ENCODE measurements around the gene GJB4.
"Not testable (repeated sequence)": the region's sequence is repeated elsewhere in the genome, so short reads cannot be mapped to it uniquely, and the experiment has no call there.

The GJB4 gene

GRCh38 chr1:34746785-34747637 lies 12.5 kb upstream of the GJB4 start:
- no peak for DNase-seq (ENCODE audit: low read depth)

DNA sequence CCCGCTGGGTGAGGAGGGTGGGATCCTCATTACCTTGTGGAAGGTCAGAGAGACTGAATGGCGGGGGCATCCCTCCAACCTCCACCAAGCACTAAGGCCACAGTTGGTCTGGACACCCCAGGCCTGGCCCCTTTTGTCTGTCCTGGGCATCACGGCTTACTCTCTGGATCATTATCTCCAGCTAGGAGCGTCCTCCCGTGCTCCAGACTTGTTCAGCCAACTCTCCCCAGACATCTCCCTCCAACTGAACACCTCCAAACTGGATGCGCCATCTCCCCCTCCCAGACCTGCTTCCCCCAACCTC lies 11.9 kb upstream of the GJB4 start:
- DNase-seq (ENCODE audit: low read depth): no peak

DNA sequence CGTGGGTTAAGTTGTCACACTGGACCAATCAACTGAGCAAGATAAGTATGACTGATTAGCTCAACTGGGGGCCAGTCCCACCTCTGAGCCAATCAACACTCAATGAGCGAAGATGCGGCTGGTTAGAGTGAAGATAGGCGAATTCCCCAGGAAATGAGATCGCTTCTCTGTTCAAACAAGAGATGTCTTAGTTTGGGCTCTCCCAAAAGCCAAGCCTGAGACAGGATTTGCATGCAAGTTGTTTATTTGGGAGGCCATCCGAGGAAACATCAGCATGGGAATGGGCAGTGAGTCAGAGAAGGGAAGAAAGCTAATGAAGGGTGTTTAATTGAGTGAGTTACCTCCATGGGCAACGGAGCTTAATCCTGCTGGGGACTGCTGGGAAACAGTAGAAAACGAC lies 9.5 kb upstream of the GJB4 start:
- no peak for DNase-seq (ENCODE audit: low read depth)

- DNase-seq (ENCODE audit: low read depth): no peak
Observed at GRCh38 chr1:34750610-34751009, 8.9 kb upstream of the GJB4 start.

DNA sequence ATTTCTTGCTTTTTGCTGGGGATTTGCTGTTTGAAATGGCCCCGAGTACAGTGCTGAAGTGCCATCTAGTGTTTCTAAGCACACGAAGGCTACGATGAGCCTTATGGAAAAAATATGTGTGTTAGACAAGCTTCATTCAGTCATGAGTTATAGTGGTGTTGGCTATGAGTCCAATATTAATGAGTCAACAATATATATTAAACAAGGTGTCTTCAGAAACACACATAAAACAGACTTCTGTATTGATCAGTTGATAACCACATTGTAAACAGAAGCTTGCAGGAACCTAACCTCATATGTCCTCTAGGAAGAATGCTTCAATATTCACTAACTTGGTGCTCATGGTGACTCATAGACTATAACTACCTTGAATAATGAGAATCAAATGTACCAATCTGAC lies 6.4 kb upstream of the GJB4 start:
- no peak for DNase-seq (ENCODE audit: low read depth)

- DNase-seq (ENCODE audit: low read depth): no peak
Observed at GRCh38 chr1:34754964-34755637, 4.4 kb upstream of the GJB4 start, which contains the start of gene GJB5. GJB5 (plus strand) TSS chr1:34755047; CDS start chr1:34757331, 2,284 bp downstream.

DNA sequence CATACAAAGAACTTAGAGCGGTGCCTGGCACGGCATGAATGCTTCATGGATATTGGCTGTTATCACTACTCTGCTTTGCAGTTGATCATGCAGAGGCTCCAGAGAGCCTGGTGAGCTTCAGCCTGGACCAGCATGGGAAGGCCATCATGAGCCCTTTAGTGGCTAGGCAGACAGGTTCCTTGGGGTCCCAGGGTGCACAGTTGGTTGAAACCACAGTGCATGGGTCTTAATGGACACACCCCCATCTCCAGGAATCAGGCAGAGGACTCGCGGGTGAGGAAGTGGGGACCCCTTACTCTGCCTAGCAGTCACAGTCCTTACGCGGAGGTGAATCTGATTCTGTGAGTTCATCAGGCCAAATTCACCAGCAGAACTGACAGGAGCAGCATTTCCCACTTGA lies 3.6 kb upstream of the GJB4 start:
- no peak for DNase-seq (ENCODE audit: low read depth)

DNA sequence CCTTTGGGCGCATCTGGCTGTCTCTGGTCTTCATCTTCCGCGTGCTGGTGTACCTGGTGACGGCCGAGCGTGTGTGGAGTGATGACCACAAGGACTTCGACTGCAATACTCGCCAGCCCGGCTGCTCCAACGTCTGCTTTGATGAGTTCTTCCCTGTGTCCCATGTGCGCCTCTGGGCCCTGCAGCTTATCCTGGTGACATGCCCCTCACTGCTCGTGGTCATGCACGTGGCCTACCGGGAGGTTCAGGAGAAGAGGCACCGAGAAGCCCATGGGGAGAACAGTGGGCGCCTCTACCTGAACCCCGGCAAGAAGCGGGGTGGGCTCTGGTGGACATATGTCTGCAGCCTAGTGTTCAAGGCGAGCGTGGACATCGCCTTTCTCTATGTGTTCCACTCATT lies 2.2 kb upstream of the GJB4 start:
- DNase-seq (ENCODE audit: low read depth): no peak

- no peak for DNase-seq (ENCODE audit: low read depth)
Observed at GRCh38 chr1:34758751-34759150, 789 bp upstream of the GJB4 start.

DNA sequence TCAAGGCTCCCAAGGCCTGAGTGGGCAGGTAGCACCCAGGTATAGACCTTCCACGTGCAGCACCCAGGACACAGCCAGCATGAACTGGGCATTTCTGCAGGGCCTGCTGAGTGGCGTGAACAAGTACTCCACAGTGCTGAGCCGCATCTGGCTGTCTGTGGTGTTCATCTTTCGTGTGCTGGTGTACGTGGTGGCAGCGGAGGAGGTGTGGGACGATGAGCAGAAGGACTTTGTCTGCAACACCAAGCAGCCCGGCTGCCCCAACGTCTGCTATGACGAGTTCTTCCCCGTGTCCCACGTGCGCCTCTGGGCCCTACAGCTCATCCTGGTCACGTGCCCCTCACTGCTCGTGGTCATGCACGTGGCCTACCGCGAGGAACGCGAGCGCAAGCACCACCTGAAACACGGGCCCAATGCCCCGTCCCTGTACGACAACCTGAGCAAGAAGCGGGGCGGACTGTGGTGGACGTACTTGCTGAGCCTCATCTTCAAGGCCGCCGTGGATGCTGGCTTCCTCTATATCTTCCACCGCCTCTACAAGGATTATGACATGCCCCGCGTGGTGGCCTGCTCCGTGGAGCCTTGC lies 1.7 kb downstream of the GJB4 start:
- no peak for DNase-seq (ENCODE audit: low read depth)

GRCh38 chr1:34761776-34762307 lies 2.3 kb downstream of the GJB4 start:
- DNase-seq (ENCODE audit: low read depth): no peak

GRCh38 chr1:34762474-34763141 lies 3.1 kb downstream of the GJB4 start:
- DNase-seq (ENCODE audit: low read depth): no peak

DNA sequence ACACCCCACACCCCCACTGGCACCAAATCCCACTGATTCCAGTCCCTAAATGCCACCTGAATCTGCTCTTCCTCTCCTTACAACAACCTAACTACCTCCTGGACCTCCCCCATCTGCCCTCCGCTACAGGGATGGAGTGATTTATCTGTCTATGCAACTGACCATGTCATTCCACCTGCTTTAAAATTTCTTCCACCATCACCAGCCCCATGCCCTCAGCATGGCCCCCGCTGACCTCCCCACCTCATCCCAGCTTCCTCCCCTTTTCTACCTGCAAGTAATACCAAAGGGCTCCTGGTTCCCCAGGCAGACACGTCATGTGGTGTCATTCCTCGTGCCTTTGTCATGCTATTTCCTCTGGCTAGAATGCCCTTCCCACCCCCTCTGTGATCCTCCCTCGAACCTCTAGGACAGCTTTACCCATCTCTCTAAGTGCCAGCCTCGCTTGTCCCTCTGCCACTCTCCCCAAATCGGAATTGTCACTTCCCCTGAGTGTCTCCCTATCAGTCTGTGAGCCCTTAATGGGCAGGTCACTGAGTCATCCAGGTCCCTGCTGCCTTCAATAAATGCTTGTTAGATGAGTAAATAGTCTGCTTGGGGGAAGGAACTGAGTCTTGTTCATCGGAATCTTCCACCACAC lies 3.7 kb downstream of the GJB4 start:
- DNase-seq (ENCODE audit: low read depth): no peak

- no peak for DNase-seq (ENCODE audit: low read depth)
Observed at GRCh38 chr1:34768856-34769255, 9.3 kb downstream of the GJB4 start.

DNA sequence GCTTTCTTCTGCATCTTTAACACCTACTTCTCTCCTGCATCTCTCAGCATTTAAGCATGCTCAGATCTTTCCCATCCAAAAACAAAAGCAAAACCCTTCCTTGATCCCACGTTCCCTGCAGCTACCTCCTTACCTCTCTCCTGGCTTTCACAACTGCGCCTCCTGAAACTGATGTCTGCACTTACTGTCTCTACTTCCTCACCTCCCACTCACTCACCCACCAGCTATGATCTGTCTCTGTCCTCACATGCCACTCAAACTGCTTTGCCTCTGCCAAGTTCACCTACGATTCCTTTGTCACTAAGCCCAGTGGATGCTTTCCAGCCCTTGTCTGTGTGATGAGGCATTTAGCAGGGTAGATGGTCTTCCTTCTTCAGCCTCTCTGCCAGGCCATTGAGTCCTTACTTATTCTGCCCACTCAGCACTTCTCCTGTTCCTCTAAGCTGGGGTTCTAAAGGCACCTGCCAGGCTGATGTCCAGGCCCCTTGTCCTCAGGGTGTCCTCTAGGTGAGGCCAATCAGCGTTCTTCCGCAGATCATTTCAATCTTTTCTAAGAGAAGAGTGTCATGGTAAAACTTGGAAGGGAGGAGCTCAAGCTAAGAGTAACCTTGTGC lies 11.5 kb downstream of the GJB4 start:
- no peak for DNase-seq (ENCODE audit: low read depth)

- no peak for DNase-seq (ENCODE audit: low read depth)
Observed at GRCh38 chr1:34771573-34772371, 12.2 kb downstream of the GJB4 start.

GRCh38 chr1:34773114-34773513 lies 13.6 kb downstream of the GJB4 start:
- DNase-seq (ENCODE audit: low read depth): not testable (repeated sequence)

- no peak for DNase-seq (ENCODE audit: low read depth)
Observed at GRCh38 chr1:34774957-34775356, 15.4 kb downstream of the GJB4 start.

- no peak for DNase-seq (ENCODE audit: low read depth)
Observed at GRCh38 chr1:34776911-34777310, 17.4 kb downstream of the GJB4 start.

- no peak for DNase-seq (ENCODE audit: low read depth)
Observed at GRCh38 chr1:34777519-34778321, 18.2 kb downstream of the GJB4 start.
